Activated naive CD4-positive, alpha-beta T cell treated with anti-CD3 and anti-CD28 coated beads for 36 hours (primary cell): ENCODE results near the gene AHCYL2. TPM values are rescaled to one million over a fixed set of nuclear protein-coding genes. Genes with fewer than 3 reads are reported as not detected.
"Not testable (repeated sequence)": the region's sequence is repeated elsewhere in the genome, so short reads cannot be mapped to it uniquely, and the experiment has no call there.

Source experiments
- CTCF ChIA-PET: fragments of 350-600 bp; sonication (Branson Sonifier 250); formaldehyde crosslinking; loops from one replicate; lab custom pipeline; 2021; ENCODE audit warnings: antibody characterized with exemption; lab: Charles Lee
- DNase-seq: peaks from one replicate; pipeline ENCODE4 v3.0.0-alpha.2; 2020
- H3K27ac Mint-ChIP-seq: one replicate; pipeline ENCODE4 v1.8.0; 2021; ENCODE audit warnings: mild to moderate bottlenecking, mixed read lengths
- H3K27me3 Mint-ChIP-seq: one replicate; pipeline ENCODE4 v1.8.0; 2021; ENCODE audit warnings: low read depth, mixed read lengths
- H3K36me3 Mint-ChIP-seq: one replicate; pipeline ENCODE4 v1.8.0; 2021; ENCODE audit warnings: low read depth, mixed read lengths
- H3K4me1 Mint-ChIP-seq: one replicate; pipeline ENCODE4 v1.8.0; 2021; ENCODE audit warnings: low read depth, mixed read lengths
- H3K4me3 Mint-ChIP-seq: one replicate; pipeline ENCODE4 v1.8.0; 2021; ENCODE audit warnings: mild to moderate bottlenecking, moderate library complexity, mixed read lengths
- H3K9me3 Mint-ChIP-seq: one replicate; pipeline ENCODE4 v1.8.0; 2021; ENCODE audit warnings: mixed read lengths
- intact Hi-C: fragments of 100-400 bp; cut with micrococcal nuclease; formaldehyde crosslinking; loops from one replicate; pipeline ENCODE4 v1.15.1; 2023
- total RNA-seq, 2 experiments: library from RNA; stranded (reverse); gene quantifications; one replicate each; pipeline ENCODE4 v1.2.3, GENCODE V29; 2021

Gene AHCYL2
- total RNA-seq, 2 experiments from 2014 or later = 29.1 to 30.4 TPM

GRCh38 chr7:129367700-129368388, 143.0 kb downstream of the AHCYL2 start:
- DNase-seq = peak; percentile 93
- Mint-ChIP-seq H3K27ac (peak overlapping the region; percentile 94), H3K36me3 (no peaks in the 10 kb centered on the region), H3K9me3 (no peaks in the 10 kb centered on the region), H3K4me1 (peaks cover 45% of the 10 kb centered on the region), H3K4me3 (peak overlapping the region; percentile 63), H3K27me3 (no peaks in the 10 kb centered on the region)
- CTCF ChIA-PET = interaction anchor here (0.6 to 4.8 kb wide), 48 partner anchors 9 to 642 kb away, joined by 3 to 116 read pairs (median 5); partner anchors contain the start of gene STRIP2
- intact Hi-C loops = loop anchor here (1.0 to 2.0 kb wide), 13 partner anchors 8 to 642 kb away; partner anchors contain the start of genes AHCYL2, NRF1 and STRIP2

- H3K4me3 Mint-ChIP-seq = peak overlapping the region; percentile 63
- H3K9me3 Mint-ChIP-seq = no peaks in the 10 kb centered on the region
- DNase-seq = peak; percentile 41
These were observed 143.7 kb downstream of the AHCYL2 start for GRCh38 chr7:129368389-129368986.

GRCh38 chr7:129369447-129369846, 144.6 kb downstream of the AHCYL2 start:
- CTCF ChIA-PET = interaction anchor here (1.1 to 4.8 kb wide), 7 partner anchors 8 to 460 kb away, joined by 3 to 116 read pairs (median 7); no protein-coding TSS in a partner anchor
- not testable (repeated sequence) for H3K4me3 Mint-ChIP-seq

More at GRCh38 chr7:129368389-129368986, 143.7 kb downstream of the AHCYL2 start:
- no peaks in the 10 kb centered on the region for H3K27me3 Mint-ChIP-seq
- CTCF ChIA-PET = interaction anchor here (0.6 to 4.8 kb wide), 39 partner anchors 9 to 641 kb away, joined by 3 to 116 read pairs (median 6); partner anchors contain the start of gene STRIP2
- H3K36me3 Mint-ChIP-seq = no peaks in the 10 kb centered on the region
- intact Hi-C loops = loop anchor here (1.0 to 2.0 kb wide), 11 partner anchors 8 to 642 kb away; partner anchors contain the start of genes AHCYL2, NRF1 and STRIP2
- peaks cover 50% of the 10 kb centered on the region for H3K4me1 Mint-ChIP-seq
- peak overlapping the region; percentile 94 for H3K27ac Mint-ChIP-seq

GRCh38 chr7:129370812-129371211, 146.0 kb downstream of the AHCYL2 start:
- no peaks in the 10 kb centered on the region for H3K36me3 Mint-ChIP-seq
- peaks cover 66% of the 10 kb centered on the region for H3K4me1 Mint-ChIP-seq
- peak; percentile 11 for DNase-seq
- intact Hi-C loops = no loop called here
- no peak overlapping the region for H3K4me3 Mint-ChIP-seq
- H3K27me3 Mint-ChIP-seq = no peaks in the 10 kb centered on the region
- CTCF ChIA-PET = interaction anchor here (0.6 to 4.8 kb wide), 8 partner anchors 9 to 806 kb away, joined by 3 to 67 read pairs (median 4); no protein-coding TSS in a partner anchor
- H3K9me3 Mint-ChIP-seq = no peaks in the 10 kb centered on the region
- H3K27ac Mint-ChIP-seq = peak overlapping the region; percentile 16

More at GRCh38 chr7:129369447-129369846, 144.6 kb downstream of the AHCYL2 start:
- H3K36me3 Mint-ChIP-seq, H3K27me3 Mint-ChIP-seq, DNase-seq, H3K9me3 Mint-ChIP-seq: not testable (repeated sequence)
- H3K27ac Mint-ChIP-seq = peak overlapping the region; percentile 94
- peaks cover 57% of the 10 kb centered on the region for H3K4me1 Mint-ChIP-seq
- intact Hi-C loops = loop anchor here (2.0 kb wide), 2 partner anchors 145 to 455 kb away; partner anchors contain the start of gene AHCYL2

GRCh38 chr7:129371487-129371886, 146.7 kb downstream of the AHCYL2 start:
- H3K9me3 Mint-ChIP-seq = no peaks in the 10 kb centered on the region
- H3K27me3 Mint-ChIP-seq = no peaks in the 10 kb centered on the region
- H3K27ac Mint-ChIP-seq = no peak overlapping the region
- intact Hi-C loops = no loop called here
- CTCF ChIA-PET = interaction anchor here (0.7 to 2.0 kb wide), 4 partner anchors 8 to 277 kb away, joined by 3 to 7 read pairs (median 4); no protein-coding TSS in a partner anchor
- no peak for DNase-seq
- H3K4me1 Mint-ChIP-seq = peaks cover 66% of the 10 kb centered on the region
- no peak overlapping the region for H3K4me3 Mint-ChIP-seq
- H3K36me3 Mint-ChIP-seq = no peaks in the 10 kb centered on the region

GRCh38 chr7:129373651-129374428, 149.0 kb downstream of the AHCYL2 start:
- Mint-ChIP-seq H3K4me1 (peaks cover 56% of the 10 kb centered on the region), H3K4me3 (no peak overlapping the region), H3K36me3 (no peaks in the 10 kb centered on the region), H3K27me3 (no peaks in the 10 kb centered on the region), H3K27ac (peak overlapping the region; percentile 76), H3K9me3 (no peaks in the 10 kb centered on the region)
- CTCF ChIA-PET = interaction anchor here (0.6 to 8.7 kb wide), 7 partner anchors 9 to 263 kb away, joined by 3 to 126 read pairs (median 5); no protein-coding TSS in a partner anchor
- intact Hi-C loops = no loop called here
- no peak for DNase-seq

- H3K4me3 Mint-ChIP-seq = no peak overlapping the region
- no peak for DNase-seq
- no peaks in the 10 kb centered on the region for H3K27me3 Mint-ChIP-seq
- H3K36me3 Mint-ChIP-seq = no peaks in the 10 kb centered on the region
- CTCF ChIA-PET = interaction anchor here (0.7 to 8.7 kb wide), 16 partner anchors 8 to 236 kb away, joined by 3 to 126 read pairs (median 7); partner anchors contain the start of gene NRF1
- intact Hi-C loops = no loop called here
- no peak overlapping the region for H3K27ac Mint-ChIP-seq
- H3K4me1 Mint-ChIP-seq = peaks cover 56% of the 10 kb centered on the region
- H3K9me3 Mint-ChIP-seq = no peaks in the 10 kb centered on the region
These were observed 150.5 kb downstream of the AHCYL2 start for GRCh38 chr7:129375141-129375938.

- CTCF ChIA-PET = interaction anchor here (0.6 to 8.7 kb wide), 28 partner anchors 9 to 743 kb away, joined by 3 to 126 read pairs (median 4); partner anchors contain the start of gene NRF1
- H3K4me3 Mint-ChIP-seq = no peak overlapping the region
- no peaks in the 10 kb centered on the region for H3K9me3 Mint-ChIP-seq
- intact Hi-C loops = loop anchor here (1.0 to 2.0 kb wide), 3 partner anchors 8 to 63 kb away; no protein-coding TSS in a partner anchor
- peaks cover 2% of the 10 kb centered on the region for H3K36me3 Mint-ChIP-seq
- peaks cover 49% of the 10 kb centered on the region for H3K4me1 Mint-ChIP-seq
- no peaks in the 10 kb centered on the region for H3K27me3 Mint-ChIP-seq
- DNase-seq = peak; percentile 86
- no peak overlapping the region for H3K27ac Mint-ChIP-seq
These were observed 151.4 kb downstream of the AHCYL2 start for GRCh38 chr7:129376076-129376777.

- H3K27ac Mint-ChIP-seq = peak overlapping the region; percentile 53
- no peak overlapping the region for H3K4me3 Mint-ChIP-seq
- no peaks in the 10 kb centered on the region for H3K9me3 Mint-ChIP-seq
- peak; percentile 51 for DNase-seq
- CTCF ChIA-PET = interaction anchor here (0.6 to 8.7 kb wide), 23 partner anchors 8 to 270 kb away, joined by 3 to 126 read pairs (median 5); partner anchors contain the start of gene STRIP2
- H3K36me3 Mint-ChIP-seq = peaks cover 5% of the 10 kb centered on the region
- H3K4me1 Mint-ChIP-seq = peaks cover 46% of the 10 kb centered on the region
- intact Hi-C loops = loop anchor here (1.0 to 2.0 kb wide), 3 partner anchors 9 to 62 kb away; no protein-coding TSS in a partner anchor
- H3K27me3 Mint-ChIP-seq = no peaks in the 10 kb centered on the region
These were observed 152.2 kb downstream of the AHCYL2 start for GRCh38 chr7:129376778-129377700.
